Measurements from ENCODE around the gene TNFSF10.
A peak's percentile ranks its signal among the peaks of the same experiment; 100 is the strongest.

Gene TNFSF10

GRCh38 chr3:172552607-172553006 is 29.4 kb upstream of the TNFSF10 start:
- TF ChIP-seq POLR2A (IDR thresholded peaks at IDR 0.05; ENCODE audit: low read length) (no peak), GATA1 (IDR thresholded peaks at IDR 0.05; ENCODE audit: low read depth, low read length) (no peak)
- DNase-seq = peak in 1 of 2 experiments; percentile 35

GRCh38 chr3:172551874-172552273 is 28.6 kb upstream of the TNFSF10 start:
- TF ChIP-seq POLR2A (IDR thresholded peaks at IDR 0.05; ENCODE audit: low read length) = no peak
- no peak for TF ChIP-seq GATA1 (IDR thresholded peaks at IDR 0.05; ENCODE audit: low read depth, low read length)
- DNase-seq = no peak

GRCh38 chr3:172550347-172550943 is 27.2 kb upstream of the TNFSF10 start:
- TF ChIP-seq GATA1 (IDR thresholded peaks at IDR 0.05; ENCODE audit: low read depth, low read length) = no peak
- no peak for TF ChIP-seq POLR2A (IDR thresholded peaks at IDR 0.05; ENCODE audit: low read length)
- DNase-seq = peak; percentile 80 to 81

GRCh38 chr3:172549144-172549543 is 25.9 kb upstream of the TNFSF10 start:
- DNase-seq = peak; percentile 12 to 17
- TF ChIP-seq GATA1 (IDR thresholded peaks at IDR 0.05; ENCODE audit: low read depth, low read length) = no peak
- TF ChIP-seq POLR2A (IDR thresholded peaks at IDR 0.05; ENCODE audit: low read length) = no peak

- DNase-seq = no peak
- TF ChIP-seq POLR2A (IDR thresholded peaks at IDR 0.05; ENCODE audit: low read length) = no peak
- TF ChIP-seq GATA1 (IDR thresholded peaks at IDR 0.05; ENCODE audit: low read depth, low read length) = no peak
Observed at GRCh38 chr3:172546628-172547214, 23.5 kb upstream of the TNFSF10 start.

- TF ChIP-seq POLR2A (IDR thresholded peaks at IDR 0.05; ENCODE audit: low read length) (no peak), GATA1 (IDR thresholded peaks at IDR 0.05; ENCODE audit: low read depth, low read length) (no peak)
- DNase-seq = no peak
Observed at GRCh38 chr3:172546105-172546504, 22.9 kb upstream of the TNFSF10 start.

GRCh38 chr3:172544404-172544803 is 21.2 kb upstream of the TNFSF10 start:
- DNase-seq = no peak
- TF ChIP-seq POLR2A (IDR thresholded peaks at IDR 0.05; ENCODE audit: low read length) (no peak), GATA1 (IDR thresholded peaks at IDR 0.05; ENCODE audit: low read depth, low read length) (no peak)

- no peak for DNase-seq
- TF ChIP-seq GATA1 (IDR thresholded peaks at IDR 0.05; ENCODE audit: low read depth, low read length) (no peak), POLR2A (IDR thresholded peaks at IDR 0.05; ENCODE audit: low read length) (no peak)
Observed at GRCh38 chr3:172543884-172544283, 20.7 kb upstream of the TNFSF10 start.

GRCh38 chr3:172543419-172543818 is 20.2 kb upstream of the TNFSF10 start:
- TF ChIP-seq GATA1 (IDR thresholded peaks at IDR 0.05; ENCODE audit: low read depth, low read length) (no peak), POLR2A (IDR thresholded peaks at IDR 0.05; ENCODE audit: low read length) (no peak)
- DNase-seq = no peak

GRCh38 chr3:172542999-172543398 is 19.8 kb upstream of the TNFSF10 start:
- no peak for DNase-seq
- TF ChIP-seq GATA1 (IDR thresholded peaks at IDR 0.05; ENCODE audit: low read depth, low read length) = no peak

- TF ChIP-seq POLR2A (IDR thresholded peaks at IDR 0.05; ENCODE audit: low read length) (no peak), GATA1 (IDR thresholded peaks at IDR 0.05; ENCODE audit: low read depth, low read length) (no peak)
- no peak for DNase-seq
Observed at GRCh38 chr3:172541945-172542488, 18.8 kb upstream of the TNFSF10 start.

GRCh38 chr3:172540049-172540448 is 16.8 kb upstream of the TNFSF10 start:
- DNase-seq = no peak

GRCh38 chr3:172539273-172539672 is 16.0 kb upstream of the TNFSF10 start:
- no peak for DNase-seq
- TF ChIP-seq POLR2A (IDR thresholded peaks at IDR 0.05; ENCODE audit: low read length) (no peak), GATA1 (IDR thresholded peaks at IDR 0.05; ENCODE audit: low read depth, low read length) (no peak)

More at GRCh38 chr3:172540049-172540448, 16.8 kb upstream of the TNFSF10 start:
- TF ChIP-seq GATA1 (IDR thresholded peaks at IDR 0.05; ENCODE audit: low read depth, low read length) (no peak), POLR2A (IDR thresholded peaks at IDR 0.05; ENCODE audit: low read length) (no peak)

GRCh38 chr3:172538368-172539151 is 15.3 kb upstream of the TNFSF10 start:
- no peak for DNase-seq
- TF ChIP-seq POLR2A (IDR thresholded peaks at IDR 0.05; ENCODE audit: low read length) (no peak), GATA1 (IDR thresholded peaks at IDR 0.05; ENCODE audit: low read depth, low read length) (no peak)
